ENCODE results near the gene NEU2. TPM values are rescaled to one million over a fixed set of nuclear protein-coding genes. Genes with fewer than 3 reads are reported as not detected.

NEU2 gene
- total and polyA plus RNA-seq, 2 of the 13 experiments (the other 11 are each of a cell fraction or from before 2014, with no cell fraction given): not detected

DNA sequence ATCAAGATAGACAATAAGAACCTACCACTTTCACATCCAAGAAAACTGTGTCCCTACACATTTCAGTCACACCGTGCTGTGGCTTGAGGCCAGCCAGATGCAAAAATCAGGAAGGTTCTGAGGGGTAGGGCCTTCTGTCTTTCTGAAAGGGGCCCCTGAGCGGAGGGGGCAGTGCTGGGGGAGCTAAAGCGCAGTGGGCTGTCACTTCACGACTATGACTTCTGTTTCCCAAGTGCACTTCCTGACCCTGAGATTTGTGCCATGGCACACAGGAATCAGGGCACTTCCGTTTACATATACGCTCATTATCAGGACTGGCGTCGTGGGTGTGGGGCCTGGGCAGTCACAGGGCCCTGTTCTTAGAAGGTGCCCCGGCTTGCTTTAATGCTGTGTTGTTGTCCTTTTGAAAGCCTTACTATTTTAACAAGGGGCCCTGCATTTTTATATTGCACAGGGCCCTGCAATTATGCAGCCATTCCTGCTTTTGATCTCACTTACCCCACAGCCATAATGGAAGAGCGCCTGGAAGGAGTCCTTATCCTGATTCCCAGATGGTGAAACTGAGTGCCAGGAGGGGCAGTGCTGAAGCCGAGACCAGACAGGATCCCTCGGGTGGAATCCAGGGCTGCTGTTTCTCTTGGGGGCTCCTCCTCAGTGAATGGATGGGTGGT lies 20.0 kb upstream of the NEU2 start (continued):
- 0 out of 2 replicates have a peak, but pooled peaks have one; percentile 37 for TF ChIP-seq NFAT5 (CRISPR knock-in tag; IDR thresholded peaks at IDR 0.05)
- 0 out of 2 replicates have a peak, but pooled peaks have one; percentile 22 for TF ChIP-seq MYC (CRISPR knock-in tag; IDR thresholded peaks at IDR 0.05; ENCODE audit: borderline replicate concordance)
- peak; percentile 32; the same call in 1 of the 2 replicates for TF ChIP-seq MAX (IDR thresholded peaks at IDR 0.05)
- TF ChIP-seq PHF5A (CRISPR knock-in tag; IDR thresholded peaks at IDR 0.05; ENCODE audit: low read depth, unreplicated experiment): no peak
- TF ChIP-seq, protein P1, sequence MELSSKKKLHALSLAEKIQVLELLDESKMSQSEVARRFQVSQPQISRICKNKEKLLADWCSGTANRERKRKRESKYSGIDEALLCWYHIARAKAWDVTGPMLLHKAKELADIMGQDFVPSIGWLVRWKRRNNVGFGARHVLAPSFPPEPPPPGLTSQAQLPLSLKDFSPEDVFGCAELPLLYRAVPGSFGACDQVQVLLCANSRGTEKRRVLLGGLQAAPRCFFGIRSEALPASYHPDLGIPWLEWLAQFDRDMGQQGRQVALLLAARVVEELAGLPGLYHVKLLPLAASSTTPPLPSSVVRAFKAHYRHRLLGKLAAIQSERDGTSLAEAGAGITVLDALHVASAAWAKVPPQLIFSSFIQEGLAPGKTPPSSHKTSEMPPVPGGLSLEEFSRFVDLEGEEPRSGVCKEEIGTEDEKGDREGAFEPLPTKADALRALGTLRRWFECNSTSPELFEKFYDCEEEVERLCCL (CRISPR knock-in tag; IDR thresholded peaks at IDR 0.05; ENCODE audit: borderline replicate concordance): no peak
- no peak; the same call in 1 of the 2 replicates for TF ChIP-seq RFXAP (CRISPR knock-in tag; IDR thresholded peaks at IDR 0.05; ENCODE audit: borderline replicate concordance)
- TF ChIP-seq DNMT3B (CRISPR knock-in tag; conservative IDR thresholded peaks at IDR 0.05): 0 out of 2 replicates have a peak, but pooled peaks have one; percentile 60
- 0 out of 2 replicates have a peak, but pooled peaks have one; percentile 25 for TF ChIP-seq ELF4 (CRISPR knock-in tag; IDR thresholded peaks at IDR 0.05; ENCODE audit: borderline replicate concordance)
- peak; percentile 9; the same call in 1 of the 2 replicates for TF ChIP-seq ZNF629 (CRISPR knock-in tag; conservative IDR thresholded peaks at IDR 0.05)
- TF ChIP-seq ZNF558 (CRISPR knock-in tag; IDR thresholded peaks at IDR 0.05; ENCODE audit: borderline replicate concordance): peak; percentile 73; the same call in 1 of the 2 replicates
- peak; percentile 59 for TF ChIP-seq SALL1 (CRISPR knock-in tag; IDR thresholded peaks at IDR 0.05)
- TF ChIP-seq ZNF7 (CRISPR knock-in tag; IDR thresholded peaks at IDR 0.05): no peak
- peak; percentile 50; the same call in 1 of the 2 replicates for TF ChIP-seq ARID5B (CRISPR knock-in tag; IDR thresholded peaks at IDR 0.05)
- TF ChIP-seq KDM5A (IDR thresholded peaks at IDR 0.05; ENCODE audit: borderline replicate concordance, low read length): 0 out of 2 replicates have a peak, but pooled peaks have one; percentile 44
- TF ChIP-seq FOXO1 (CRISPR knock-in tag; IDR thresholded peaks at IDR 0.05): peak; percentile 34; the same call in 1 of the 2 replicates

Measured in HepG2 (cell line).